ENCODE measurements around the gene CLHC1.

The CLHC1 gene

GRCh38 chr2:55158111-55158814 lies 73.8 kb downstream of the CLHC1 start (continued):
- no peak for TF ChIP-seq ZNF518A (tag by site-specific recombination; conservative IDR thresholded peaks at IDR 0.05; ENCODE audit: low read depth)
- no peak for TF ChIP-seq ZNF274 (IDR thresholded peaks at IDR 0.05; ENCODE audit: low read length)
- no peak for TF ChIP-seq ZNF274 (tag by site-specific recombination; IDR thresholded peaks at IDR 0.05; ENCODE audit: borderline replicate concordance)
- no peak for TF ChIP-seq ZNF19 (tag by site-specific recombination; IDR thresholded peaks at IDR 0.05; ENCODE audit: low read depth)
- TF ChIP-seq ZNF350 (tag by site-specific recombination; IDR thresholded peaks at IDR 0.05) = no peak

DNA sequence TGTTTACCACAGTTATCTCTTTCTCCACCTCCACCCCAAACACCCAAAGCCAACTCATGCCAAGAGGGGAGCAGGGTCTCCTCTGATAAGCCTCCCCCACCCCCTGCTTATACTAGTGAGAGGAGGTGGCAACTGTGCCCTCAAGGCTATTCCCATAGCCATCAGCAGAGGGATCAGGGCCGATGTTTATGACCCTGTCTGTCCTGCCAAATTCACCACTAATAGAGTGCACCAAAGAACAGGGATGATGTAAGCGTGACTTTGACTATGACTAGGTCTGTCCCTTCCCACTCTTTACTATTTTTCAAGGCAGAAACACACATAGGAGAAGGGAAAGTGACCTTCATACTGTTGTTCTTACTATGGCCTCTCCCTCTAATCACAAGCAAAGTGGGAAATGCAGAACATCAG lies 74.6 kb downstream of the CLHC1 start:
- POLR2A ChIA-PET = no interaction called here
- Histone ChIP-seq H3K4me3 (ENCODE audit: low read depth, low read length) (no peak overlapping the region), H3K9me3 (ENCODE audit: control insufficient read depth, insufficient read depth, low read depth, low read length) (no peaks in the 10 kb centered on the region), H3K4me1 (ENCODE audit: control insufficient read depth, insufficient read depth, low read length) (peaks cover 5% of the 10 kb centered on the region; the same call in 1 of the 2 replicates), H3K36me3 (ENCODE audit: control insufficient read depth in 2 of 2, insufficient read depth in 1 of 2, low read length in 2 of 2) (no peaks in the 10 kb centered on the region), H3K27ac (ENCODE audit: extremely low read depth, low read depth, low read length) (no peak overlapping the region)
- CTCF ChIA-PET = interaction anchor here (0.6 to 0.9 kb wide), 2 partner anchors 141 to 305 kb away, joined by 3 to 5 read pairs; no protein-coding TSS in a partner anchor
- TF ChIP-seq ZBTB48 (tag by site-specific recombination; IDR thresholded peaks at IDR 0.05) (no peak), ZBTB17 (tag by site-specific recombination; IDR thresholded peaks at IDR 0.05) (0 out of 2 replicates have a peak, but pooled peaks have one; percentile 19), KLF16 (tag by site-specific recombination; IDR thresholded peaks at IDR 0.05) (peak; percentile 44; the same call in 1 of the 2 replicates), ZFHX2 (tag by site-specific recombination; conservative IDR thresholded peaks at IDR 0.05) (peak; percentile 67), ZNF350 (tag by site-specific recombination; IDR thresholded peaks at IDR 0.05) (no peak), TRIM28 (IDR thresholded peaks at IDR 0.05; ENCODE audit: borderline replicate concordance, low read length) (peak; percentile 57; the same call in 1 of the 2 replicates)

DNA sequence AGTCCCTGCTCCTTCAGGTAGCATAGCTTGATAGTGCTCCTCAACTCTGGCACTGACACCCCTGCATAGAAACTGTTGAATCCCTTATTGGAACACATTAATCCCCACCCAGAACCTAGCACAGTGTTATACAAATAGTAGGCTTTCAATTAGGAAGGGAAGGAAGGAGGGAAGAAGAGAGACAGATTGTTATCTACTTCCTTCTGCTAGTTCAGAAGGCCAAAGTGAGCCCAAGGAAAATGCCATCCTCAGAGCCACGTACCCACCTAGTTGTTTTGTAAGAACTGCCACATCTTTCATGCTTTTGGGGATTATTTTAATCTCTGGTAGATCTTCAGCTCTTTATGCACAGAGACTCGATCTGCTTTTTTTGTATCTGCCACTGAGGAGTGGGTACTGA lies 75.1 kb downstream of the CLHC1 start:
- Histone ChIP-seq H3K9me3 (ENCODE audit: control insufficient read depth, insufficient read depth, low read depth, low read length) (no peaks in the 10 kb centered on the region), H3K4me3 (ENCODE audit: low read depth, low read length) (no peak overlapping the region), H3K36me3 (ENCODE audit: control insufficient read depth in 2 of 2, insufficient read depth in 1 of 2, low read length in 2 of 2) (no peaks in the 10 kb centered on the region), H3K27ac (ENCODE audit: extremely low read depth, low read depth, low read length) (no peak overlapping the region), H3K4me1 (ENCODE audit: control insufficient read depth, insufficient read depth, low read length) (peaks cover 5% of the 10 kb centered on the region; the same call in 1 of the 2 replicates)
- ChIA-PET CTCF (interaction anchor here (0.6 to 0.9 kb wide), 2 partner anchors 140 to 305 kb away, joined by 3 to 5 read pairs; no protein-coding TSS in a partner anchor), POLR2A (no interaction called here)
- TF ChIP-seq, protein P1, sequence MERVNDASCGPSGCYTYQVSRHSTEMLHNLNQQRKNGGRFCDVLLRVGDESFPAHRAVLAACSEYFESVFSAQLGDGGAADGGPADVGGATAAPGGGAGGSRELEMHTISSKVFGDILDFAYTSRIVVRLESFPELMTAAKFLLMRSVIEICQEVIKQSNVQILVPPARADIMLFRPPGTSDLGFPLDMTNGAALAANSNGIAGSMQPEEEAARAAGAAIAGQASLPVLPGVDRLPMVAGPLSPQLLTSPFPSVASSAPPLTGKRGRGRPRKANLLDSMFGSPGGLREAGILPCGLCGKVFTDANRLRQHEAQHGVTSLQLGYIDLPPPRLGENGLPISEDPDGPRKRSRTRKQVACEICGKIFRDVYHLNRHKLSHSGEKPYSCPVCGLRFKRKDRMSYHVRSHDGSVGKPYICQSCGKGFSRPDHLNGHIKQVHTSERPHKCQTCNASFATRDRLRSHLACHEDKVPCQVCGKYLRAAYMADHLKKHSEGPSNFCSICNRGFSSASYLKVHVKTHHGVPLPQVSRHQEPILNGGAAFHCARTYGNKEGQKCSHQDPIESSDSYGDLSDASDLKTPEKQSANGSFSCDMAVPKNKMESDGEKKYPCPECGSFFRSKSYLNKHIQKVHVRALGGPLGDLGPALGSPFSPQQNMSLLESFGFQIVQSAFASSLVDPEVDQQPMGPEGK (tag by site-specific recombination; IDR thresholded peaks at IDR 0.05) = no peak
- no peak for TF ChIP-seq ZNF404 (tag by site-specific recombination; IDR thresholded peaks at IDR 0.05)
- no peak for TF ChIP-seq ZNF610 (tag by site-specific recombination; IDR thresholded peaks at IDR 0.05; ENCODE audit: borderline replicate concordance)
- TF ChIP-seq ZBTB6 (tag by site-specific recombination; IDR thresholded peaks at IDR 0.05) = no peak
- no peak for TF ChIP-seq ZSCAN16 (tag by site-specific recombination; IDR thresholded peaks at IDR 0.05)
- no peak for TF ChIP-seq ZNF140 (tag by site-specific recombination; IDR thresholded peaks at IDR 0.05)
- no peak for TF ChIP-seq ELK4 (IDR thresholded peaks at IDR 0.05; ENCODE audit: borderline replicate concordance, low read depth, low read length)
- TF ChIP-seq ZSCAN4 (tag by site-specific recombination; IDR thresholded peaks at IDR 0.05) = no peak
- no peak for TF ChIP-seq ZBTB7A (tag by site-specific recombination; IDR thresholded peaks at IDR 0.05; ENCODE audit: low read depth)
- no peak for TF ChIP-seq ZNF350 (tag by site-specific recombination; IDR thresholded peaks at IDR 0.05)
- TF ChIP-seq ZNF114 (tag by site-specific recombination; IDR thresholded peaks at IDR 0.05) = no peak
- TF ChIP-seq REPIN1 (tag by site-specific recombination; IDR thresholded peaks at IDR 0.05; ENCODE audit: low read depth) = no peak
- no peak for TF ChIP-seq ZNF707 (tag by site-specific recombination; IDR thresholded peaks at IDR 0.05)

Measured in HEK293 (cell line).